Hepatocyte (in vitro differentiated cells): ENCODE data around the gene POSTN. TPM values are rescaled to one million over a fixed set of nuclear protein-coding genes. Genes with fewer than 3 reads are reported as not detected.
"Not testable (repeated sequence)": the region's sequence is repeated elsewhere in the genome, so short reads cannot be mapped to it uniquely, and the experiment has no call there.

Source experiments
- DNase-seq: peaks from one replicate; pipeline ENCODE4 v3.0.0-alpha.2; 2016; ENCODE audit warnings: low spot score
- H2AFZ ChIP-seq: fragments of 200-600 bp; sonication (generic); 2 replicates; pipeline ENCODE4 v1.6.0; 2016; ENCODE audit warnings: antibody characterized with exemption, mild to moderate bottlenecking
- H3K27ac ChIP-seq: fragments of 200-600 bp; sonication (generic); 2 replicates; pipeline ENCODE4 v1.5.1; 2016; ENCODE audit warnings: mild to moderate bottlenecking
- H3K27me3 ChIP-seq: fragments of 200-600 bp; sonication (generic); 2 replicates; pipeline ENCODE4 v1.6.1; 2016
- H3K36me3 ChIP-seq: fragments of 200-600 bp; sonication (generic); replicated peaks from 2 replicates; pipeline ENCODE4 v1.5.1; 2016; ENCODE audit warnings: low read depth; ENCODE audit not compliant: insufficient read depth
- H3K4me1 ChIP-seq: fragments of 200-600 bp; sonication (generic); 2 replicates; pipeline ENCODE4 v1.5.1; 2016; ENCODE audit warnings: mild to moderate bottlenecking, moderate library complexity; ENCODE audit not compliant: insufficient read depth
- H3K4me2 ChIP-seq: fragments of 200-600 bp; sonication (generic); 2 replicates; pipeline ENCODE4 v1.6.0; 2016
- H3K4me3 ChIP-seq: fragments of 200-600 bp; sonication (generic); 2 replicates; pipeline ENCODE4 v1.5.1; 2016; ENCODE audit warnings: mild to moderate bottlenecking
- H3K79me2 ChIP-seq: fragments of 200-600 bp; sonication (generic); 2 replicates; pipeline ENCODE4 v1.6.0; 2017; ENCODE audit warnings: mild to moderate bottlenecking
- H3K9me2 ChIP-seq: fragments of 200-600 bp; sonication (generic); replicated peaks from 2 replicates; pipeline ENCODE4 v1.6.0; 2017; ENCODE audit warnings: mild to moderate bottlenecking; ENCODE audit not compliant: insufficient read depth
- H3K9me3 ChIP-seq: fragments of 200-600 bp; sonication (generic); 2 replicates; pipeline ENCODE4 v1.5.1; 2016; ENCODE audit warnings: low read depth, mild to moderate bottlenecking
- H4K20me1 ChIP-seq: fragments of 200-600 bp; sonication (generic); 2 replicates; pipeline ENCODE4 v1.6.0; 2016; ENCODE audit warnings: mild to moderate bottlenecking; ENCODE audit not compliant: insufficient read depth, poor library complexity, severe bottlenecking
- EZH2 ChIP-seq: fragments of 200-600 bp; sonication (generic); IDR thresholded peaks from 2 replicates; pipeline ENCODE4 v1.6.1; 2016; ENCODE audit warnings: antibody characterized with exemption, mild to moderate bottlenecking, borderline replicate concordance
- EZH2phosphoT487 ChIP-seq: fragments of 200-600 bp; sonication (generic); IDR thresholded peaks from one replicate; pipeline ENCODE4 v1.6.1; 2018; ENCODE audit warnings: antibody characterized with exemption, mild to moderate bottlenecking, low read depth, moderate library complexity; ENCODE audit not compliant: unreplicated experiment, severe bottlenecking
- WGBS: methylation state at CpG from one replicate; pipeline ENCODE4 v1.1.6; 2016; ENCODE audit warnings: low lambda C conversion rate; ENCODE audit errors: missing lambda C conversion rate; 5-methylcytosine and 5-hydroxymethylcytosine counted together
- polyA plus RNA-seq: library from polyadenylated mRNA; unstranded; fragments of >200 nt; fragmentation: Nextera tagmentation; extraction: Ambion mirVana; gene quantifications from 2 replicates; pipeline ENCODE4 v1.2.1, GENCODE V29; 2016
- total RNA-seq: library from RNA; depleted of rRNA; stranded (reverse); fragments of >200 nt; gene quantifications from 2 replicates; pipeline ENCODE4 v1.2.3, GENCODE V29; 2014
- TF ChIP-seq, protein P1 (sequence below): fragments of 200-600 bp; sonication (generic); IDR thresholded peaks from 2 replicates; pipeline ENCODE4 v1.5.1; 2016; ENCODE audit warnings: antibody characterized with exemption, mild to moderate bottlenecking; ENCODE audit not compliant: poor library complexity

POSTN gene
- total and polyA plus RNA-seq, 2 experiments from 2014 or later, result 179 to 233 TPM

DNA sequence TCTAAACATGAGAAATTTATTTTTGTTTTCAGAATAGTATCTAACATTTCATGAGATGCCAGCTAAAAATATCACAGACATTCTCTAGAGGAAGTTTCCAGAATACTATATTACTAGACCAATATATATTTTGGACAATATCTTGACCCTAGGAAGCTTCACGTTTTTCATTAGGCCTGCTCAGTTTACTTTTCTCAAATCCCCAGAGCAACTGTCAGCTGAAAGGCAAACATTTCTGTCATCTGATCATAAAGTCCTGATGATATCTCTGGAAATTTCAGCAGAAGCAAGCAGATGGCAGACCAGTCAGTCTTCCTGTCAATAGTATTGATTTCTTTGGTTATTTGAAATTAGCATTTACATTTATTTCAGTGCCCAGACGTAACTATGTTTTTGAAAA, 4.0 kb downstream of the POSTN start:
- no peak overlapping the region for H2AFZ ChIP-seq
- H3K9me2 ChIP-seq, result no peaks in the 10 kb centered on the region
- DNase-seq, result no peak
- WGBS, result 46% methylated on average over 2 of the region's 2 CpGs
- H3K4me1 ChIP-seq, result peaks cover 4% of the 10 kb centered on the region
- no peaks in the 10 kb centered on the region for H3K27me3 ChIP-seq
- no peaks in the 10 kb centered on the region for H3K36me3 ChIP-seq
- peaks cover 3% of the 10 kb centered on the region for H3K79me2 ChIP-seq
- peak overlapping the region; percentile 56 for H3K4me2 ChIP-seq
- H3K27ac ChIP-seq, result no peak overlapping the region
- H3K4me3 ChIP-seq, result no peak overlapping the region
- no peak for TF ChIP-seq EZH2
- no peaks in the 10 kb centered on the region for H3K9me3 ChIP-seq
- no peaks in the 10 kb centered on the region for H4K20me1 ChIP-seq

GRCh38 chr13:37589381-37589780, 9.2 kb downstream of the POSTN start:
- H3K4me2 ChIP-seq, H3K27ac ChIP-seq, H3K27me3 ChIP-seq, H3K79me2 ChIP-seq, H2AFZ ChIP-seq, H3K4me1 ChIP-seq, H3K9me3 ChIP-seq, H4K20me1 ChIP-seq, H3K4me3 ChIP-seq, H3K36me3 ChIP-seq, H3K9me2 ChIP-seq, DNase-seq: not testable (repeated sequence)
- WGBS, result 82% methylated on average over 4 of the region's 4 CpGs

DNA sequence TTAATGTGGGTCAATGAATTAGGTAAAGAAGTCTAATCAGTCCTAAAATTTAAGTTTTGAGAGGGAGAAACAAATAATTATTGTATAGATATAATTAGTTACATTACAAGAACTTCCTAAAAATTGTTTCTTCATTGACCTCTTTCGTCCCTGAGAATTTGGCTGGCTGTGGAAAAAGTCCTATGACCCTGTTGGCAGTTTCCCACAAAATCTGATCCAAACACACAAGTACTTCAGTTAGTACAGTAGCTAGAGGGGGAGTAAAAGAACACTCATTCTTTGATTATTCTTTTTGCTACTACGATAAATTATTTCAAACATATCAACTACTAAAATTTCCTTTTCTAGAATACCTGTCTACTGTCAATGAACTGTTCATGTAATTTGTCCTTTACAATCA, 11.3 kb downstream of the POSTN start:
- Histone ChIP-seq H4K20me1 (no peaks in the 10 kb centered on the region), H3K27me3 (no peaks in the 10 kb centered on the region), H3K4me1 (no peaks in the 10 kb centered on the region), H3K9me2 (no peaks in the 10 kb centered on the region), H3K4me2 (no peak overlapping the region), H2AFZ (no peak overlapping the region), H3K79me2 (no peaks in the 10 kb centered on the region), H3K9me3 (no peaks in the 10 kb centered on the region), H3K36me3 (no peaks in the 10 kb centered on the region), H3K4me3 (no peak overlapping the region), H3K27ac (no peak overlapping the region)
- no peak for DNase-seq
- TF ChIP-seq EZH2 (no peak), EZH2phosphoT487 (no peak)
- TF ChIP-seq, protein P1, sequence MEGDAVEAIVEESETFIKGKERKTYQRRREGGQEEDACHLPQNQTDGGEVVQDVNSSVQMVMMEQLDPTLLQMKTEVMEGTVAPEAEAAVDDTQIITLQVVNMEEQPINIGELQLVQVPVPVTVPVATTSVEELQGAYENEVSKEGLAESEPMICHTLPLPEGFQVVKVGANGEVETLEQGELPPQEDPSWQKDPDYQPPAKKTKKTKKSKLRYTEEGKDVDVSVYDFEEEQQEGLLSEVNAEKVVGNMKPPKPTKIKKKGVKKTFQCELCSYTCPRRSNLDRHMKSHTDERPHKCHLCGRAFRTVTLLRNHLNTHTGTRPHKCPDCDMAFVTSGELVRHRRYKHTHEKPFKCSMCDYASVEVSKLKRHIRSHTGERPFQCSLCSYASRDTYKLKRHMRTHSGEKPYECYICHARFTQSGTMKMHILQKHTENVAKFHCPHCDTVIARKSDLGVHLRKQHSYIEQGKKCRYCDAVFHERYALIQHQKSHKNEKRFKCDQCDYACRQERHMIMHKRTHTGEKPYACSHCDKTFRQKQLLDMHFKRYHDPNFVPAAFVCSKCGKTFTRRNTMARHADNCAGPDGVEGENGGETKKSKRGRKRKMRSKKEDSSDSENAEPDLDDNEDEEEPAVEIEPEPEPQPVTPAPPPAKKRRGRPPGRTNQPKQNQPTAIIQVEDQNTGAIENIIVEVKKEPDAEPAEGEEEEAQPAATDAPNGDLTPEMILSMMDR, result no peak
- 97% methylated on average over 2 of the region's 2 CpGs for WGBS

DNA sequence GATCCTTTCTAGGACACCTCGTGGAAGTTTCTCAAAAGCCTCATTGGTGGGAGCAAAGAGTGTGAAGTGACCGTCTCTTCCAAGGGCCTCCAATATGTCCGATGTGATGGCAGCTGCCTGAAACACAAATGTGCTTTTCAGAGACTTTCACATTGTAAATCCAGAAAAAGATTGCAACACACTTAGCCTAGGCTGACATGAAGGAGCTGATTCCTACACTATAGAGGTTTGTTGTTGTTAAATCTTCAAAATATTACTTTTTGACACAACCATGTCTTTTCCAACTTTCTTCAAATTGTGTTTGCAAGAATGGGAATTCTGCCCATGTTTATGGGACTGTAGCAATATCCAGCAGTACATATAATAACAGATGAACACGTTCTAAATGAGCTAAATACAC, 12.4 kb downstream of the POSTN start:
- Histone ChIP-seq H3K4me1 (no peaks in the 10 kb centered on the region), H4K20me1 (no peaks in the 10 kb centered on the region), H2AFZ (no peak overlapping the region), H3K9me3 (no peaks in the 10 kb centered on the region), H3K4me2 (no peak overlapping the region), H3K27me3 (no peaks in the 10 kb centered on the region), H3K27ac (no peak overlapping the region), H3K9me2 (no peaks in the 10 kb centered on the region), H3K79me2 (no peaks in the 10 kb centered on the region), H3K4me3 (no peak overlapping the region), H3K36me3 (no peaks in the 10 kb centered on the region)
- no peak for TF ChIP-seq EZH2
- TF ChIP-seq, protein P1, result no peak
- TF ChIP-seq EZH2phosphoT487, result no peak
- WGBS, result 91% methylated on average over 4 of the region's 4 CpGs
- no peak for DNase-seq

GRCh38 chr13:37585541-37585940, 13.0 kb downstream of the POSTN start:
- DNase-seq, result no peak
- no peak overlapping the region for H3K4me2 ChIP-seq
- no peaks in the 10 kb centered on the region for H3K79me2 ChIP-seq
- no peaks in the 10 kb centered on the region for H3K9me2 ChIP-seq
- no peak overlapping the region for H3K27ac ChIP-seq
- H2AFZ ChIP-seq, result no peak overlapping the region
- TF ChIP-seq EZH2 (no peak), EZH2phosphoT487 (no peak)
- TF ChIP-seq, protein P1, result no peak
- no peak overlapping the region for H3K4me3 ChIP-seq
- H4K20me1 ChIP-seq, result no peaks in the 10 kb centered on the region
- 92% methylated on average over 1 of the region's 1 CpG for WGBS
- H3K27me3 ChIP-seq, result no peaks in the 10 kb centered on the region
- H3K4me1 ChIP-seq, result no peaks in the 10 kb centered on the region
- H3K36me3 ChIP-seq, result no peaks in the 10 kb centered on the region
- no peaks in the 10 kb centered on the region for H3K9me3 ChIP-seq
